H9 (cell line): ENCODE data around the gene AEN. TPM values are rescaled to one million over a fixed set of nuclear protein-coding genes. Genes with fewer than 3 reads are reported as not detected.
A peak's percentile ranks its signal among the peaks of the same experiment; 100 is the strongest.

Source experiments
- DNase-seq: peaks from one replicate; pipeline ENCODE4 v3.0.0-alpha.2; 2017
- H2AFZ ChIP-seq: one replicate; pipeline ENCODE4 v1.6.1; 2013; ENCODE audit warnings: mild to moderate bottlenecking, low read length, control low read depth, moderate library complexity
- H2AK5ac ChIP-seq: 2 replicates; pipeline ENCODE4 v1.6.1; 2013; ENCODE audit warnings: low read length, control low read depth, mixed read lengths; ENCODE audit not compliant: insufficient read length
- H2BK120ac ChIP-seq: one replicate; pipeline ENCODE4 v1.6.1; 2013; ENCODE audit warnings: low read depth, mild to moderate bottlenecking, low read length, control low read depth, inconsistent platforms; ENCODE audit not compliant: poor library complexity, severe bottlenecking
- H2BK12ac ChIP-seq: 2 replicates; pipeline ENCODE4 v1.6.1; 2013; ENCODE audit warnings: low read length, control low read depth, mixed read lengths, low read depth; ENCODE audit not compliant: insufficient read length
- H2BK15ac ChIP-seq: 2 replicates; pipeline ENCODE4 v1.6.1; 2013; ENCODE audit warnings: low read depth, low read length, control low read depth
- H2BK20ac ChIP-seq: one replicate; pipeline ENCODE4 v1.6.1; 2013; ENCODE audit warnings: low read depth, mild to moderate bottlenecking, low read length, control low read depth, inconsistent platforms; ENCODE audit not compliant: poor library complexity, severe bottlenecking
- H2BK5ac ChIP-seq: 2 replicates; pipeline ENCODE4 v1.6.1; 2013; ENCODE audit warnings: low read length, control low read depth, mixed read lengths; ENCODE audit not compliant: insufficient read length
- H3K14ac ChIP-seq: 2 replicates; pipeline ENCODE4 v1.6.1; 2013; ENCODE audit warnings: low read length, control low read depth; ENCODE audit not compliant: insufficient read depth
- H3K18ac ChIP-seq: 2 replicates; pipeline ENCODE4 v1.6.1; 2013; ENCODE audit warnings: low read depth, mild to moderate bottlenecking, mixed read lengths, low read length, control low read depth; ENCODE audit not compliant: insufficient read length
- H3K23ac ChIP-seq: 2 replicates; pipeline ENCODE4 v1.6.1; 2013; ENCODE audit warnings: low read length, control low read depth, mixed read lengths, low read depth; ENCODE audit not compliant: insufficient read length
- H3K23me2 ChIP-seq: 2 replicates; pipeline ENCODE4 v1.6.1; 2013; ENCODE audit warnings: low read depth, mild to moderate bottlenecking, mixed read lengths, low read length, control low read depth; ENCODE audit not compliant: insufficient read length, poor library complexity, severe bottlenecking
- H3K27ac ChIP-seq: 2 replicates; pipeline ENCODE4 v1.5.1; 2013; ENCODE audit warnings: low read length, control low read depth, mixed read lengths, low read depth; ENCODE audit not compliant: insufficient read length
- H3K27me3 ChIP-seq: 2 replicates; pipeline ENCODE4 v1.6.1; 2013; ENCODE audit warnings: low read length, control low read depth, inconsistent platforms; ENCODE audit not compliant: insufficient read depth
- H3K4ac ChIP-seq: 2 replicates; pipeline ENCODE4 v1.6.1; 2013; ENCODE audit warnings: low read depth, mild to moderate bottlenecking, control low read depth, inconsistent platforms, low read length, moderate library complexity
- H3K4me1 ChIP-seq: 2 replicates; pipeline ENCODE4 v1.6.1; 2013; ENCODE audit warnings: low read length, control low read depth, inconsistent platforms; ENCODE audit not compliant: insufficient read depth
- H3K4me2 ChIP-seq: 2 replicates; pipeline ENCODE4 v1.6.1; 2013; ENCODE audit warnings: low read length, control low read depth, mixed read lengths; ENCODE audit not compliant: insufficient read length, insufficient read depth
- H3K56ac ChIP-seq: 2 replicates; pipeline ENCODE4 v1.6.1; 2013; ENCODE audit warnings: low read depth, mild to moderate bottlenecking, mixed read lengths, low read length, control low read depth; ENCODE audit not compliant: insufficient read length
- H3K79me1 ChIP-seq: 2 replicates; pipeline ENCODE4 v1.6.1; 2013; ENCODE audit warnings: low read depth, mild to moderate bottlenecking, moderate library complexity, low read length, control low read depth, inconsistent platforms; ENCODE audit not compliant: insufficient read depth, poor library complexity, severe bottlenecking
- H3K79me2 ChIP-seq: 2 replicates; pipeline ENCODE4 v1.6.1; 2013; ENCODE audit warnings: low read length, control low read depth, inconsistent platforms; ENCODE audit not compliant: insufficient read depth
- H3K9ac ChIP-seq: 2 replicates; pipeline ENCODE4 v1.6.1; 2013; ENCODE audit warnings: low read length, control low read depth, mixed read lengths; ENCODE audit not compliant: insufficient read length; ENCODE audit errors: extremely low read depth
- H3K9me3 ChIP-seq: one replicate; pipeline ENCODE4 v1.6.1; 2013; ENCODE audit warnings: low read depth, low read length, inconsistent platforms; ENCODE audit not compliant: control insufficient read depth
- H3T11ph ChIP-seq: one replicate; pipeline ENCODE4 v1.6.1; 2013; ENCODE audit warnings: mild to moderate bottlenecking, low read length, control low read depth, inconsistent platforms
- H4K20me1 ChIP-seq: one replicate; pipeline ENCODE4 v1.6.1; 2013; ENCODE audit not compliant: control insufficient read depth, insufficient read length, insufficient read depth
- H4K5ac ChIP-seq: 2 replicates; pipeline ENCODE4 v1.6.1; 2013; ENCODE audit warnings: low read depth, mild to moderate bottlenecking, mixed read lengths, low read length, control low read depth; ENCODE audit not compliant: insufficient read length
- H4K8ac ChIP-seq: replicated peaks from 2 replicates; pipeline ENCODE4 v1.6.1; 2013; ENCODE audit warnings: low read length, control low read depth, mixed read lengths, low read depth; ENCODE audit not compliant: insufficient read length
- H4K91ac ChIP-seq: 2 replicates; pipeline ENCODE4 v1.6.1; 2013; ENCODE audit warnings: low read depth, mild to moderate bottlenecking, moderate library complexity, mixed read lengths, low read length, control low read depth; ENCODE audit not compliant: insufficient read length
- H3K27ac Mint-ChIP-seq, 3 experiments: 2 replicates in 2 of 3; 3 replicates in 1 of 3; pipeline ENCODE4 v1.8.0; 2020 to 2021; ENCODE audit warnings: mixed read lengths in 3 of 3, mild to moderate bottlenecking in 1 of 3, moderate library complexity in 1 of 3
- H3K27me3 Mint-ChIP-seq: 2 replicates; pipeline ENCODE4 v1.8.0; 2021; ENCODE audit warnings: low read depth, mild to moderate bottlenecking, moderate library complexity, mixed read lengths
- H3K36me3 Mint-ChIP-seq, 3 experiments: 2 replicates in 2 of 3; 3 replicates in 1 of 3; pipeline ENCODE4 v1.8.0; 2020 to 2021; ENCODE audit warnings: low read depth in 3 of 3, mixed read lengths in 3 of 3; ENCODE audit not compliant: insufficient read depth in 1 of 3
- H3K4me1 Mint-ChIP-seq, 2 experiments: 2 replicates each; pipeline ENCODE4 v1.8.0; 2020; ENCODE audit warnings: mixed read lengths in 2 of 2
- H3K4me3 Mint-ChIP-seq, 2 experiments: 2 replicates in 1 of 2; 3 replicates in 1 of 2; pipeline ENCODE4 v1.8.0; 2020 to 2021; ENCODE audit warnings: mild to moderate bottlenecking in 2 of 2, mixed read lengths in 2 of 2, moderate library complexity in 1 of 2
- H3K9me3 Mint-ChIP-seq, 2 experiments: 2 replicates in 1 of 2; 3 replicates in 1 of 2; pipeline ENCODE4 v1.8.0; 2020; ENCODE audit warnings: mild to moderate bottlenecking in 2 of 2, mixed read lengths in 2 of 2, moderate library complexity in 1 of 2
- CTCF ChIP-seq: fragments of 200-600 bp; sonication (generic); conservative IDR thresholded peaks from 3 replicates; pipeline ENCODE4 v1.8.0; 2021; ENCODE audit warnings: antibody characterized with exemption, mild to moderate bottlenecking
- WGBS: extraction: QIAGEN DNeasy Blood & Tissue Kit; methylation state at CpG from one replicate; pipeline ENCODE4 v1.1.7; 2013; ENCODE audit warnings: missing lambda C conversion rate, low lambda C conversion rate, mixed read lengths; ENCODE audit not compliant: insufficient read length; ENCODE audit errors: extremely low coverage; 5-methylcytosine and 5-hydroxymethylcytosine counted together
- total RNA-seq: library from RNA; stranded (reverse); gene quantifications from 2 replicates; pipeline ENCODE4 v1.2.1, GENCODE V29; 2021

Gene AEN
- total RNA-seq, 1 experiment from 2014 or later = 132 TPM

GRCh38 chr15:88664151-88664778 lies 43.1 kb downstream of the AEN start:
- no peak overlapping the region for H2AK5ac ChIP-seq
- H3K79me2 ChIP-seq = no peaks in the 10 kb centered on the region
- no peak overlapping the region for H4K8ac ChIP-seq
- H3K4ac ChIP-seq = no peak overlapping the region
- no peaks in the 10 kb centered on the region for H3K9me3 ChIP-seq
- H2AFZ ChIP-seq = no peak overlapping the region
- H3K4me2 ChIP-seq = no peak overlapping the region
- no peak overlapping the region for H2BK12ac ChIP-seq
- H3K18ac ChIP-seq = no peak overlapping the region
- Mint-ChIP-seq H3K9me3 (peaks cover 0 to 6% of the 10 kb centered on the region in 2 experiments; a peak in 1 of 5 replicates), H3K4me1 (peaks cover 0 to 3% of the 10 kb centered on the region in 2 experiments; a peak in 1 of 4 replicates), H3K4me3 (no peak overlapping the region), H3K36me3 (no peaks in the 10 kb centered on the region), H3K27me3 (peaks cover 23% of the 10 kb centered on the region), H3K27ac (no peak overlapping the region)
- H3K27me3 ChIP-seq = no peaks in the 10 kb centered on the region
- H3K23me2 ChIP-seq = no peaks in the 10 kb centered on the region
- no peak overlapping the region for H3K14ac ChIP-seq
- TF ChIP-seq CTCF = peak; percentile 55; the same call in 2 of the 3 replicates
- no peak overlapping the region for H4K5ac ChIP-seq
- H2BK5ac ChIP-seq = no peak overlapping the region
- H3T11ph ChIP-seq = no peak overlapping the region
- no peak overlapping the region for H3K27ac ChIP-seq
- H3K56ac ChIP-seq = no peak overlapping the region
- no peak overlapping the region for H4K91ac ChIP-seq
- H3K79me1 ChIP-seq = no peaks in the 10 kb centered on the region
- no peak overlapping the region for H2BK20ac ChIP-seq
- H3K4me1 ChIP-seq = no peaks in the 10 kb centered on the region; the same call in 1 of the 2 replicates
- no peak overlapping the region for H3K9ac ChIP-seq
- no peak overlapping the region for H3K23ac ChIP-seq
- H2BK15ac ChIP-seq = no peak overlapping the region
- no peak overlapping the region for H2BK120ac ChIP-seq
- H4K20me1 ChIP-seq = no peaks in the 10 kb centered on the region
- WGBS = no CpG with 5 or more reads among the region's 7 CpGs
- DNase-seq = no peak
